RWPE1 (cell line): ENCODE data around the gene STK39.

ENCODE experiments used
- CTCF ChIA-PET: fragments of 350-600 bp; sonication (Branson Sonifier 250); formaldehyde crosslinking; extraction: SDS; loops from one replicate; lab custom pipeline; 2021; lab: Yijun Ruan, JAX
- POLR2A ChIA-PET: fragments of 400-600 bp; formaldehyde crosslinking; extraction: SDS; loops from one replicate; lab custom pipeline; 2020; ENCODE audit warnings: antibody characterized with exemption; ENCODE audit not compliant: low non-redundant PET; lab: Yijun Ruan, JAX
- DNase-seq: peaks from one replicate; pipeline ENCODE4 v3.0.0; 2012; ENCODE audit warnings: low spot score
- H3K27ac ChIP-seq: fragments of 450-650 bp; 2 replicates; pipeline ENCODE4 v1.5.1; 2017
- CTCF ChIP-seq: fragments of 450-650 bp; conservative IDR thresholded peaks from 2 replicates; pipeline ENCODE4 v1.5.1; 2017; ENCODE audit warnings: low read depth, mild to moderate bottlenecking

The STK39 gene

GRCh38 chr2:167955264-167955906, 292.0 kb downstream of the STK39 start:
- DNase-seq: no peak
- ChIA-PET CTCF (no interaction called here), POLR2A (no interaction called here)
- no peak overlapping the region for H3K27ac ChIP-seq
- no peak for TF ChIP-seq CTCF

GRCh38 chr2:167954495-167954894, 292.9 kb downstream of the STK39 start:
- no peak for TF ChIP-seq CTCF
- ChIA-PET CTCF (interaction anchor here (0.6 kb wide), 1 partner anchor 934 kb away, joined by 3 read pairs; no protein-coding TSS in a partner anchor), POLR2A (no interaction called here)
- no peak for DNase-seq
- H3K27ac ChIP-seq: no peak overlapping the region

GRCh38 chr2:167953776-167954175, 293.6 kb downstream of the STK39 start:
- H3K27ac ChIP-seq: no peak overlapping the region
- CTCF ChIA-PET: interaction anchor here (0.6 kb wide), 1 partner anchor 933 kb away, joined by 3 read pairs; no protein-coding TSS in a partner anchor
- TF ChIP-seq CTCF: no peak
- no peak for DNase-seq
- POLR2A ChIA-PET: no interaction called here

GRCh38 chr2:167950571-167950970, 296.8 kb downstream of the STK39 start:
- ChIA-PET CTCF (no interaction called here), POLR2A (no interaction called here)

GRCh38 chr2:167946441-167946841, 301.0 kb downstream of the STK39 start:
- DNase-seq: no peak
- TF ChIP-seq CTCF: no peak
- POLR2A ChIA-PET: no interaction called here
- CTCF ChIA-PET: interaction anchor here (0.6 kb wide), 2 partner anchors 43 to 201 kb away, joined by 3 read pairs; no protein-coding TSS in a partner anchor
- H3K27ac ChIP-seq: no peak overlapping the region

More at GRCh38 chr2:167950571-167950970, 296.8 kb downstream of the STK39 start:
- no peak for DNase-seq
- H3K27ac ChIP-seq: no peak overlapping the region
- no peak for TF ChIP-seq CTCF

GRCh38 chr2:167945660-167946368, 301.6 kb downstream of the STK39 start:
- TF ChIP-seq CTCF: no peak
- no peak overlapping the region for H3K27ac ChIP-seq
- ChIA-PET CTCF (interaction anchor here (0.6 kb wide), 1 partner anchor 43 kb away, joined by 3 read pairs; no protein-coding TSS in a partner anchor), POLR2A (no interaction called here)
- DNase-seq: no peak
